Endometrial microvascular endothelial cells (primary cell): Measurements from ENCODE around the gene KRTAP10-10. TPM values are rescaled to one million over a fixed set of nuclear protein-coding genes. Genes with fewer than 3 reads are reported as not detected.
"Not testable (repeated sequence)": the region's sequence is repeated elsewhere in the genome, so short reads cannot be mapped to it uniquely, and the experiment has no call there.

Source experiments
- in situ Hi-C: cut with HindIII; loops from 2 replicates; pipeline ENCODE4 v1.10.0; 2017; ENCODE audit warnings: low sequenced_read_pairs, low pct_unique_long_range_greater_than_20kb; ENCODE audit errors: inconsistent ontology term
- total RNA-seq: library from RNA; depleted of rRNA; stranded (reverse); fragments of >200 nt; gene quantifications from one replicate; pipeline ENCODE4 v1.2.3, GENCODE V29; 2015; ENCODE audit errors: inconsistent ontology term

KRTAP10-10 gene
- total RNA-seq, 1 donor from 2014 or later = not detected

DNA sequence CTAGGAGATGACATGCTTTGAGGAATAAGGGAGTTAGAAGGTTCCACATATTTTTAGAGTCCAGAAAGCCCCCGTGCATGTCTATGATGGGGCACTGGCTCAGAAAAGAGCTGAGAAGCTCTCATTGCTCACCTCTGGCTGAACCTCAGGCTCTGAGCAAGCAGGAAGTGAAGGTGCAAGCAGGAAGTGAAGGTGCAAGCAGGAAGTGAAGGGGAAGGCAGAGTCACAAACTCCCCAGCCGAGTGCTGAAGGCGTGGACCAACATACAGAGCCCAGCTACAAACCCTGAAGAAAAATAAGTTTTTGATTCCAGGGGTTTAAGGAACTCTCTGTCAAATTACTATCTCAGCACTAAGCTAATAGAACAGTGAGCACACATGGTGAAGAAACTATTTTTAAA, 18.2 kb upstream of the KRTAP10-10 start:
- in situ Hi-C loops = no loop called here

DNA sequence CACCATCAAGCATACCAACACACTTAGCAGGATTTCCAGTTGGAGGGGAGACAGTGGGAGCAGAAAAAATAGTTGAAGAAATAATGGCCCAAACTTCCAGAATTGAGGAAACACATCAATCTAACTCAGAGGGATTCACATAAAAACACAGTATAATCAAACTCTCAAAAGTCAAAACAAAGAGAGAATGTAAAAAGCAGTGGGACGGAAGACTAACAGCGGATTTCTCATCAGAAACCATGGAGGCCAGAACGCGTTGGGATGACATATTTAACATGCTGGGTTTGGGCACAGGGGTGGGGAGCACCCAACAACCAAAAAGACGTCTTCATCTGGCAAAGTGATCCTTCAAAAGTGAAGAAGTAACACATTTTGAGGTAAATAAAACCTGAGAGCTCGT, 17.3 kb upstream of the KRTAP10-10 start:
- in situ Hi-C loops = no loop called here

DNA sequence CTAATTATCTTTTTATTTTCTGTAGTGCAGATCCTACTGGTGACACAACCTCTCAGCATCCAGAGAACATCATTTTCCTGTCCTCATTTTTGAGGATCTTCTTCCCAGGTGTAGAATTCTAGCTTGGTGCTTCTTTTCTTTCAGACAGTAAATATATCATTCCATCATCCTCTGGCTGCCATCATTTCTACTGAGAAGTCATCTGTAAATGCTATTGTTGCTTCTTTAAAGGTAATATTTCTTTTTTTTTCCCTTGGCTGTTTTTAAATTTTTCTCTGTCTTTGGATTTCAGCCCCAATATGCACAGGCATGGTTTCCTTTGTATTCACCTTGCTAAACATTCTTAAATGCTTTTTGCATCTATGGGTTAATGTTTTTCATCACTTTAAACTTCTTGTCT, 13.6 kb upstream of the KRTAP10-10 start:
- in situ Hi-C loops = no loop called here

DNA sequence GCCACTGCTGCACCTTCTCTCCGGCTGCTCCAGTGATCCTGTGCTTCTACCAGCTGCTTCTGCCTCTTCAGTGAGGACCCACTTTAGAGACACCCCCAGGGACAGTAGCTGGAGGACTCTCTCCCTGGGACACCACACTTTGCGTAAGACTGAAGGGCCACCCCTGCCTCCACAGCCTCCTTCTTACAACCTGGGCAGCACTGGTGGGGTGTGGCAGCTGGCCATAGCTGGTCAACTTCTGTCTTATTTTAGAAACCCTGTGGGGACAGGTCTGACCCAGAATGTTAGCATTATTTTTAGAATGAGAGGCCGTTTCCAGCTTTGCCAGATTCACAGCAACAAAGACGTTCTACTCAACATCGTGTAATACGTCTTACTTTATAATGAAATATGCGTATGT, 11.4 kb upstream of the KRTAP10-10 start:
- in situ Hi-C loops = no loop called here

DNA sequence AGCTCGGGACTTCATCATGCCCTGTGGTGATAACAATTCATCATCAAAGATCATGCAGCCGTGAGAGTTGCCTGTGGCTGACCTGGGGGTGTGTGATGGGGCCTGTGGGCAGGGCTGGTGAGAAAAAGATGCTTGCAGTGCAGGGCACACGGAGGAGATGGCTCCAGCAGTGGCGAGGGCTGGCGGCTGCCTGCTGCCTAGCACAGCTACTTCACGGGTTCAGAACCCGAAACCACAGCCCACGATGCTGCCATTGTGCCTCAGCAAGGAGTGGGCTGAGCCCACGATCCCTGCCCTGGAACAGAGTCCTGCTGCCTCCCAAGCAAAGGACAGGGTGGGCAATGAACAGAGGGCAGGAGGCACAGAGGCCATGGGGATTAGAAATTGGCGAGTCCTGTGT, 10.9 kb upstream of the KRTAP10-10 start:
- in situ Hi-C loops = no loop called here

DNA sequence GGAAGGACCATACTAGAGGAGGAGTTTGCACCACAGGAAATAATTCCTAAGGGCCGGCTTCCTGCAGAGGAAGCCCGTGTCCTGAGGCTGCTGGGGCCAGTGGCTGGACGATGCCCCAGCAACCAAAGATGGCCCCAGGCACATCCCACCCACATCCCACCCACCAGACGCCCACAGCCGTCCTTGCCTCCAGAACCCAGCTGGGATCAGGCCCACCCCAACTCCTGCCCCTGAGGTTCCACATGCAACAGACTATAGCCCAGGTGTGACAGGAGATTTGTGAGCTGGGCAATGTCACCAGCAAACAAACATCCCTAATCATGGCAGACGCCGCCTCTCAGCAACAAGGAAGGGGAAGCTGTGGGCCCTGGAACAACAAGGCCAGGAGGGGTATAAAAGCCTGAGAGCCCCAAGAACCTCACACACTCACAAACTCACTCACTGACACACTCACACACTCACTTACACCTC, 10.4 kb upstream of the KRTAP10-10 start, which contains the start of gene KRTAP10-9:
Gene KRTAP10-9 (plus strand): TSS at position 421 of the 471 bp plus-strand sequence. CDS start 79 bp downstream, outside the sequence.
- in situ Hi-C loops = no loop called here

DNA sequence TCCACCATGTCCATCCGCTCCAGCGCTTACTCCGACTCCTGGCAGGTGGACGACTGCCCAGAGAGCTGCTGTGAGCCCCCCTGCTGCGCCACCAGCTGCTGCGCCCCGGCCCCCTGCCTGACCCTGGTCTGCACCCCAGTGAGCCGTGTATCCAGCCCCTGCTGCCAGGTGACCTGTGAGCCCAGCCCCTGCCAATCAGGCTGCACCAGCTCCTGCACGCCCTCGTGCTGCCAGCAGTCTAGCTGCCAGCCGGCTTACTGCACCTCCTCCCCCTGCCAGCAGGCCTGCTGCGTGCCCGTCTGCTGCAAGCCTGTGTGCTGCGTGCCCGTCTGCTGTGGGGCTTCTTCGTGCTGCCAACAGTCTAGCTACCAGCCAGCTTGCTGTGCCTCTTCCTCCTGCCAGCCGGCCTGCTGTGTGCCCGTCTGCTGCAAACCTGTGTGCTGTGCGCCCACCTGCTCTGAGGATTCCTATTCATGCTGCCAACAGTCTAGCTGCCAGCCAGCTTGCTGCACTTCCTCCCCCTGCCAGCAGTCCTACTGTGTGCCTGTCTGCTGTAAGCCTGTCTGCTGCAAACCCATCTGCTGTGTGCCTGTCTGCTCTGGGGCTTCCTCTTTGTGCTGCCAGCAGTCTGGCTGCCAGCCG, 9.9 kb upstream of the KRTAP10-10 start:
- in situ Hi-C loops = not testable (repeated sequence)

DNA sequence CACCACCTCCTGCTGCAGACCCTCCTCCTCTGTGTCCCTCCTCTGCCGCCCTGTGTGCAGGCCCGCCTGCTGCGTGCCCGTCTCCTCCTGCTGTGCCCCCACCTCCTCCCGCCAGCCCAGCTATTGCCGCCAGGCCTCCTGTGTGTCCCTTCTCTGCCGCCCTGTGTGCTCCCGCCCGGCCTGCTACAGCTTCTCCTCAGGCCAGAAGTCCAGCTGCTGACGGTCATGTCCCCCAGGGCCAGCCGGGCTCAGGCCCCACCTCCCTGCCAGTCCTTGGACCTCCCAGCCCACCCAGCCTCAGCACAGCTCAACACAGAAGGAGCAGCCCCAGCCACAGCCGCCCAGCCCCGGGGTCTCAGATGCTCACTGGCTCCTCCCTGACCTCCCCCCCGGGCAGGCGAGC, 9.3 kb upstream of the KRTAP10-10 start:
- in situ Hi-C loops = not testable (repeated sequence)

DNA sequence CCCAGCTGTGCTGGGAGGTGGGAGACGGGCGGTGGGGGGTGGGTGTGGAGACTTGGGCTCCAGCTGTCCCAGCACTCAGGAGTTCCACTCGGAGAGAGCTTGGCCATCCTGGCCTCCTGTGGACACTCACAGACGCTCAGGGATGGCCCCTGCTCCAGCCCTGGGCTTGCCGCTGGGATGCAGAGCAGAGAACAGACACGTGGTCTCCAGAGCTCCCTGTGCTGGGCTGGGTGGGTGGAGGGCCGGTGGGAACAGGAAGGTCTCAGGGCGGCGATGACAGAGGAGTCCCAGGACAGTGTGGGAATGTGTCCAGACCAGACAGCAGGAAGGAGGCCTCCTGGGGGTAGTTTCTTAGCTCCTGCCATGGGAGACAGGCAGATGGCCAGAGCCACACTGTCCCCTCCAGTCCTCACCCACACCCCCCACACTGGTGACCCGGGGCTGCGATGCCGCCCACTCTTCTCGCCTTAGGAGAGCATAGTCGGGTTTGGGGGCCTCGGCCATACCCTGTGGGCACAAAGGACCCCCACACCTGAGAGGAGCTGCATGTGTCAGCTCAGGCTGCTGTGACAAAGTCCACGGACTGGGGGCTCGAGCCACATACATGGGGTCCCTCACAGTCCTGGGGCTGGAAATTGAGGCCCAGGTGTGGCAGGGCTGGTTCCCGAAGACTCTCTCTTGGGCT, 8.3 kb upstream of the KRTAP10-10 start:
- in situ Hi-C loops = no loop called here

DNA sequence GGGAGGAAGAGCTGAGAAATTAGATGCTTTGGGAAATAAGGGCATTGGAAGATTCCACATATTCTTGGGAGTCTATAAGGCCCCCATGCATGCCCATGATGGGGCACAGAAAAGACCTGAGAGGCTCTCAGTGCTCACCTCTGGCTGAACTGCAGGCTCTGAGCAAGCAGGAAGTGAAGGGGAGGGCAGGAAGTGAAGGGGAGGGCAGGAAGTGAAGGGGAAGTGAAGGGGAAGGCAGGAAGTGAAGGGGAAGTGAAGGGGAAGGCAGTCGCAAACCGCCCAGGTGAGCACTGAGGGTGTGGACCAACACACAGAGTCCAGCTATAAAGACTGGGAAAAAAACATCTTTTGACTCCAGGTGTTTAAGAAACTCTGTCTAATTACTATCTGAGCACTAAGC, 6.7 kb upstream of the KRTAP10-10 start:
- in situ Hi-C loops = no loop called here

DNA sequence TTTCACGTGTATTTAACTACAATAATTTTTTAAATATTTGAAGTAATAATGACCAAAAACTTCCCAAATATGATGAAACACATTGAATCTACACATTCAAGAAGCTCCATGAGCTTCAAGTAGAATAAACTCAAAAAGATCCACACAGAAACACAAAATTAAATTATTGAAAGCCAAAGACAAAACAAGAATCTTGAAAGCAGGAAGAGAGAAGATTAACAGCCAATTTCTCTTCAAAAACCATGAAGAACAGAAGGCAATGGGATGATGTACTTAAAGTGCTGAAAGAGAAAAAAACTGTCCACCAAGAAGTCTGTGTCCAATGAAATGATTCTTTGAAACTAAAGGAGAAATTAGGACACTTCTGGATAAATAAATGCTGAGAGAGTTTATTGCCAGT, 5.1 kb upstream of the KRTAP10-10 start:
- in situ Hi-C loops = no loop called here

DNA sequence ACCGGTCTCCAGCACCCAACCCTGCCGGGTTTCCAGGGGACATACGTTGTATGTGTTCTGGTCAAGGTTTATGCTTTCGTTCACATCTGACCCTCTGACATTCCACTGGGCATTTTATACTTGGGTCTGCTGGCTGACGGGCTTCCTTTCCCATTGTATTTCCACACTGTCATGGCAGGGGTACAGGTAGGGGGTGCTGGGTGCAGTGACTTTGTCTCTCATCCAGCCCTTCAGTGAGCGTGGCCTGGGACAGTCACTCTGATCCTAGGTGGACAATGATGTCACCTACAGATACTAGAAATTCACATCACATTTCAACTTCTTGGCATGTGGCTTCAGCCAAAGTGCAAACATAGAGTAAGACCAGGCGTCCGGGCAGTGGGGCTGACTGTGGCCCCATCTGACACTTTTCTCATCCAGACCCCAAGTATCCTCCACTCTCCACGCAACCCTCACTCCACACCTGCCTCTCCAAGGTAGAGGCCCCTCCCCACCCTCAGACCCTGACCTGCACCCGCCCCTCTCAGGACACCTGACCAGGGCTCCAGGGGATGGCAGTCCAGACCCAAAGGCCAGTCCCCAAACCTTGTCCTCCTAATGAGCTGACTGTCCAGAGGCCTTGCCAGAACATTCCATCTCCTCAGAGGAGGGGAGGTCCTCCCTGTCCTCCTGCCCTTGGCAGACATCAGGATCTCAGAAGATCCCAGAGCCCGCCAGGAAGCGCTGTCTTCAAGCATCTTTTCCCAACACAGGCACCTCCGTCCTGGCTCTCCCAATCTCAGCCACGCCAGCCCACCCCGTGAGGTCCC, 743 bp upstream of the KRTAP10-10 start:
- in situ Hi-C loops = no loop called here

DNA sequence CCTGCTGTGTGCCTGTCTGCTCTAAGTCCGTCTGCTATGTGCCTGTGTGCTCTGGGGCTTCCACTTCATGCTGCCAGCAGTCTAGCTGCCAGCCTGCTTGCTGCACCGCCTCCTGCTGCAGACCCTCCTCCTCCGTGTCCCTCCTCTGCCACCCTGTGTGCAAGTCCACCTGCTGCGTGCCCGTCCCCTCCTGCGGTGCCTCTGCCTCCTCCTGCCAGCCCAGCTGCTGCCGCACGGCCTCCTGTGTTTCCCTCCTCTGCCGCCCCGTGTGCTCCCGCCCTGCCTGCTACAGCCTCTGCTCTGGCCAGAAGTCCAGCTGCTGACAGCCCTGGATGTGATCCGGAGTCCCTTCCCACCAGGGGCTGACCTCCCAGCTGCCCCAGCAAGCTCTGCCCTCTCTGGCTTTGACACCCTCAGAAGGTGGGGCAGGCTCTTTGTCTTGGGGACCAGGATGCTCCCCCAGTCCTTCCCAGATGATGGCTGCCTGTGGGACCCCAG, 744 bp downstream of the KRTAP10-10 start:
- in situ Hi-C loops = not testable (repeated sequence)

DNA sequence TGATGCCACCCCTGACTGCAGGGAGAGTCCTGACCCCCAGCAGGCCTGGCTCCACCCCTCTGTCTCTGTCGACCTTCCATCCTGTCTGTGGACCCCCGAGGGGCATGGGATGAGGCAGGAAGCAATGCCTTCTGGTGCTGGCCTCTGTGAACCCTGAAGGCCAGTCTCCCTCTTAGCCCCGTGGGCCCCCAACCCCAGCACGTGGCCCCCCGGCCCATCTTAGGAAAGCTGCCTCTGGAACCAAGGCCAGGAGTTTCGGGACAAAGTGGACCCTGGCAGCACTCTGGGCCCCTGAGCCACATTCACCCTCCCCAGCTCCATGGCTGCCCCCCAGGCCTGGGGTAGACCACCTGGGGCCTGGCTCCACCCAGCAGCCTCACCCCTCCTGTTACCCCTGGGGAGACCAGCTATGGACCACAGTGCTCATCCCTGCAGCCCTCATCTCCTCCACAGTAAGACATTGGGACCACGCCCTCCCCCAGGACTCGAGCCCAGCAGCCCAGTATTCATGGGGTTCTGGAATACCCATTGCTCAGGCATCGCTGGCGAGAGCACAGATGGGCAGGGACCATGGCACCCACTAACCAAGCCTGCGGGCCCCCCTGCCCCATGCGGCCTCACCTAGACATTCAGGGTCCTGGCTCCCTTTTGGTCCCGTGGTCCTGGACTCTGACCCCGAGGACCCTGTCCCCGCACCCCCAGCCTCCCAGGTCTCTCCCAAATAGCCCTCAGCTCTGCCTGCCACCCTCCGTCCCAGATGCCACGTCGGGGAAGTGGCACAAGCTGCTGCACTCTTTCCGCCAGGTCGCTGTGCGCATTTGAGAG, 1.6 kb downstream of the KRTAP10-10 start:
- in situ Hi-C loops = not testable (repeated sequence)

DNA sequence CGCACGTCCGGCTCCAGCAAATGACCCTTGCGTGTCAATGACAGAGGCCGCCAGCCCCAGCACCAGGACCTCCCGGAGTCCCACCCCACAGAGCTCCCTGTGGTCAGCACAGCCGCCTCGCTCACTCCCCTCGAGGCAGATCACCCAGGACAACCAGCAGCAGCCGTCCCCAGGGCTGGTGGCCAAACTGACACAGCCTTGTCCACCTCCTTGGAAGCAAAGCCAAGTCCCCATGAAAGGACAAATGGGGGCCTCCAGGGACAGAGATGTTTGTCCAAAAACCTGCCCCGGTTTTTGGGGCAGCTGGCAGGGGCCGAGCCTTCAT, 2.1 kb downstream of the KRTAP10-10 start:
- in situ Hi-C loops = no loop called here

DNA sequence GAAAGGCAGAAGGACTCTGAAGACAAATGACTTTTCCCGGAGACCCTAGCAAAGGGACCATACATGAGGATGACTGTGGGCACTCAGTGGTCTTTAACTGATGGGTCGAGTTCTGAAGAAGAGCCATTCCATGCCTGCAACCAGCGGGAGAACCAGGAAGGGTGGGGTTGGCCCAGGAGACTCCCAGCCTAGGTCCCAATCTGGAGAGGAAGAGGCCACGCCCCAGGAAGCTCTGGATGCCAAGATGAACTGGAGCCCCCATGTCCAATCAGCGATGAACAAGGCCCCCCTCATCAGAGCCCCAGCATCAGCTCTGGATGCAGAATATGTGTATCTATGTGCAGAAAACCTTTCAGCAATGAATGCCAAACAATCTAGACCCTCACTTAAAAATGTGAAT, 3.6 kb downstream of the KRTAP10-10 start:
- in situ Hi-C loops = no loop called here

DNA sequence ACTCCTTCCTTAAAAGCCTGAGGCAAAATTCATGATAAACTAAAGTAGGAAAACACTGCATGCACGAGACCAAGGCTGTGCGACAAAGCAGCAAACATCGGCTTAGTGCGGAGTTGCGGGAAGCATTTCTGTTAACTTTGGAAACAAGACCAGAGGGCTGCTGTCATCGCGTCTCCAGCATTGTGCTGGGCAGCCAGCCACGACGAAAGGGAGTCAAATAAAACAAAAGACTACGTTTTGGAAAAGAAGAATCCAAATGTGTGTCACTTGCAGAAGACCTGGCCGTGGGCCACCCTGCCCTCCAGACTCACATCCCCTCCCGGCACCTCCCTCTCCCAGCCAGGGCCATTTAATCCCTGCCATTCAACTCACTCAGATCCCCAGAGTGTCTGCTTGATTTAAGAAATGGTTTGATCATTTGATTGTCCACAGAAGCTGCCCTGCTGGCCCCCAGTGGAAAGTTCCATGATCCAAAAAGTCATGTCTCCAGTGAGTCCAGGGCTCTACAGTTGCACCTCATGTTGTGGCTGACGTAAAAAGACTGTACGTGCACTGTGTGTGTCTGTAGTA, 6.7 kb downstream of the KRTAP10-10 start:
- in situ Hi-C loops = no loop called here

DNA sequence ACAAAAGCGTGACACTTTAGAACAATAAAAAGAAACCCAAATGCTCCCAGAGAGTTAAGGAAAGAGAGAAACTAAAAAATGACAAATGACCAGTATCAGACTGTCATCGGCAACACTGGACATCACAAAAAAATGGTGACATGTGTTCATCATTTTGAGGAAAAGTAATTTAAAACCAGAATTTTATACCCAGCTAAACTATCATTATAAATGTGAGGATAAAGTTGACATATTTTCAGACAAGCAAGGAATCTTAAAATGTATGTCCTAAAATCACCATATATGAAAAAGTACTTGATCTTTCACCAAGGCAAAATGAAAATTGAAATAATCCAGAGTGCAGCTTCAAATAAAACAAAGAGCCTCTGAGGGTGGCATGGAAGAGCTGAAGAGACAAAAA, 7.7 kb downstream of the KRTAP10-10 start:
- in situ Hi-C loops = no loop called here
